ENCODE results near the gene ATOH8.
A peak's percentile ranks its signal among the peaks of the same experiment; 100 is the strongest.
"Not testable (repeated sequence)": the region's sequence is repeated elsewhere in the genome, so short reads cannot be mapped to it uniquely, and the experiment has no call there.

Gene ATOH8

DNA sequence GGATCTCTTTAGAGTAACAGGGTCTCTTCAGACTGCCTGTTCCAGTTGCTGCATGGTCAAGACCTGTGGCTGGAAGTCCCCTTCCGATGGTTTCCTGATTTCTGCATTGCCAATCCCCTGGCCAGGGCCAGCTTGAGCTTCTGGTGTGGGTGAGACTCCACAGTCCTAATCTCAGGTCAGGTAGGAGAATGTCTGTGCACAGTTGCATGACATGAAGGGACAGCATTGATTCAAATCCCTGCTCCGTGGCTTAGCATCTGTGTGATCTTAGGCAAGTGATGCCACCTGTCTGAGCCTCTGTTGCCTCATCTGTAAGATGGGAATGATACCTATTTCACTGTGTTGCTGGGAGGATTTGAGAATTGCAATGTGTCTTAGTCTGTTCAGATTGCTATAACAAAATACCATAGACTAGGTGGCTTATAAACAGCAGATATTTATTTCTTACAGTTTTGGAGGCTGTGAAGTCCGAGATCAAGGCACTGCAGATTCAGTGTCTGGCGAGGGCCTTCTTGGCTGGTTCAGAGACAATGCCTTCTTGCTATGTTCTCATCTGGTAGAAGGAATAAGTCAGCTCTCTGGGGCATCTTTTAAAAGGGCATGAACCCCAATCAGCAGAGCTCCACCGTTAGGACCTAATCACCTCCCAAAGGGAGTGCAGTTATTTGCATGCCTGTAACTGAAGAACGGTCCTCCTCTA lies 66.2 kb downstream of the ATOH8 start:
- no peak for DNase-seq (ENCODE audit: low spot score in 2 of 2)
- Mint-ChIP-seq H3K27me3 (peaks cover 34% of the 10 kb centered on the region), H3K27ac (ENCODE audit: low read depth) (no peak overlapping the region), H3K9me3 (no peaks in the 10 kb centered on the region), H3K4me1 (no peaks in the 10 kb centered on the region), H3K4me3 (no peak overlapping the region), H3K36me3 (ENCODE audit: insufficient read depth) (no peaks in the 10 kb centered on the region)
- ATAC-seq (replicated peaks; ENCODE audit: extremely low read depth, poor library complexity, severe bottlenecking) = no peak

DNA sequence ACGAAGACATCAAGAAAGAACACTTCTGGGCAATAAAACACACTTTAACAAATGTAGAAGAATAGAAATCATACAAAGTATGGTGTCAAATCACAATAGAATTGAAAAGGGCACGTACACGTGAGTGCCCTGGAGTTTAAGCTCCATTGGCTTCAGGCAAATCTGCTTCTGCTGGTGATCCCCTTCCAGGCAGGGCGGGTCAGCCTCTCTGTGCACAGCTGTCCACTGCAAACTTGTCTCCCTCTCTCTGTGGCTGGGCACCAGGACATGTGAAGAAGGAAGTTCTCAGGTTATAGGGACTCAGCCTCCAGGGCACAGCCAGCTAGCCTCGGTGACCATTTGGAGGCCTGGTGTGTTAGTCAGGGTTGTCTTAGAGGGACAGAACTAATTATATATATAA lies 69.0 kb downstream of the ATOH8 start:
- DNase-seq (ENCODE audit: low spot score in 2 of 2) (no peak), ATAC-seq (replicated peaks; ENCODE audit: extremely low read depth, poor library complexity, severe bottlenecking) (no peak)
- H3K9me3 Mint-ChIP-seq = no peaks in the 10 kb centered on the region
- no peak overlapping the region for H3K4me3 Mint-ChIP-seq
- H3K4me1 Mint-ChIP-seq = peaks cover 10% of the 10 kb centered on the region
- H3K36me3 Mint-ChIP-seq (ENCODE audit: insufficient read depth) = peaks cover 2% of the 10 kb centered on the region
- no peak overlapping the region for H3K27ac Mint-ChIP-seq (ENCODE audit: low read depth)
- H3K27me3 Mint-ChIP-seq = peaks cover 35% of the 10 kb centered on the region

- ATAC-seq (replicated peaks; ENCODE audit: extremely low read depth, poor library complexity, severe bottlenecking) (no peak), DNase-seq (ENCODE audit: low spot score in 2 of 2) (no peak)
- Mint-ChIP-seq H3K4me3 (no peak overlapping the region), H3K27me3 (peaks cover 30% of the 10 kb centered on the region), H3K4me1 (peaks cover 16% of the 10 kb centered on the region), H3K27ac (ENCODE audit: low read depth) (no peak overlapping the region), H3K9me3 (no peaks in the 10 kb centered on the region), H3K36me3 (ENCODE audit: insufficient read depth) (peaks cover 2% of the 10 kb centered on the region)
These were observed 70.2 kb downstream of the ATOH8 start for GRCh38 chr2:85823951-85824350.

- peak; percentile 96 for ATAC-seq (replicated peaks; ENCODE audit: extremely low read depth, poor library complexity, severe bottlenecking)
These were observed 73.4 kb downstream of the ATOH8 start for GRCh38 chr2:85826990-85827878.

DNA sequence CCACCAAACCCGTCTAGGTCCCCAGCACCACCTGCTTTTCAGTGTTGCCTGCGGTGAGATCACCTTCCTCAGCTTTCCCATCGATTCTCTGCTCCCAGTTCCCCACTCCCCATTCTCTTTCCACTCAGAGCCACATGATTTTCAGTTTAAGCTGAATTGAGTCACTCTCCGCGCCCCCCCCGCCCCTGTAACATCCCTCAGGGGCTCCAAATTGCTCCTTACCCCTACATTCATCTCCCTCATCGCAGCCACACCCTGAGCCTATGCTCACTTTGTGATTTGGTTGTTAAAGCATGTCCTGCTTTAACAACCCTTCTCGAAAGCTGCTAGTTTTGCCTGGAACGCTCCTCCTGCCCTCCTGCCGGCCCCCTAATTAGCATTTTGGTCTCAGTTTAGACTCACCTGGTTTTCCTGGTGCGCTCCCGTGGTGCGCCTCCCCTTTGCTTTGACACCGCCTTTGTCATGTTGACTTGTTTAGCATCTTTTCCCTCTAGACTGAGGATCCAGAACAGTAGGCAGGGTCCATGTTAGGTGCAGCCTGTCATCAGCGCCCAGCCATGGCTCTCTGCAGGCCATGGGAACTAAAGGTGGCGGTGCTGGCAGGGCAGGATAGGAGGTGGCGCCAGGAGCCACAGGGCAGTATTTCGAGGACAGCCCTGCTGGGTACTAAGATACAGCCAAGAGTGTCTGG lies 74.2 kb downstream of the ATOH8 start:
- no peak for ATAC-seq (replicated peaks; ENCODE audit: extremely low read depth, poor library complexity, severe bottlenecking)
- H3K36me3 Mint-ChIP-seq (ENCODE audit: insufficient read depth) = peaks cover 2% of the 10 kb centered on the region
- H3K27me3 Mint-ChIP-seq = peaks cover 8% of the 10 kb centered on the region
- no peak for DNase-seq (ENCODE audit: low spot score in 2 of 2)
- peak overlapping the region; percentile 8 for H3K4me3 Mint-ChIP-seq
- H3K4me1 Mint-ChIP-seq = peaks cover 16% of the 10 kb centered on the region
- no peaks in the 10 kb centered on the region for H3K9me3 Mint-ChIP-seq
- peak overlapping the region; percentile 69 for H3K27ac Mint-ChIP-seq (ENCODE audit: low read depth)

More at GRCh38 chr2:85826990-85827878, 73.4 kb downstream of the ATOH8 start:
- peaks cover 8% of the 10 kb centered on the region for H3K27me3 Mint-ChIP-seq
- H3K36me3 Mint-ChIP-seq (ENCODE audit: insufficient read depth) = peaks cover 2% of the 10 kb centered on the region
- H3K27ac Mint-ChIP-seq (ENCODE audit: low read depth) = peak overlapping the region; percentile 69
- H3K4me1 Mint-ChIP-seq = peaks cover 16% of the 10 kb centered on the region
- peak; percentile 73 to 79 for DNase-seq (ENCODE audit: low spot score in 2 of 2)
- H3K4me3 Mint-ChIP-seq = peak overlapping the region; percentile 8
- H3K9me3 Mint-ChIP-seq = no peaks in the 10 kb centered on the region

GRCh38 chr2:85828725-85829124 lies 74.9 kb downstream of the ATOH8 start:
- DNase-seq (ENCODE audit: low spot score in 2 of 2) (no peak), ATAC-seq (replicated peaks; ENCODE audit: extremely low read depth, poor library complexity, severe bottlenecking) (no peak)
- Mint-ChIP-seq H3K4me1 (peaks cover 21% of the 10 kb centered on the region), H3K27ac (ENCODE audit: low read depth) (no peak overlapping the region), H3K4me3 (no peak overlapping the region), H3K36me3 (ENCODE audit: insufficient read depth) (peaks cover 4% of the 10 kb centered on the region), H3K9me3 (no peaks in the 10 kb centered on the region), H3K27me3 (peaks cover 8% of the 10 kb centered on the region)

DNA sequence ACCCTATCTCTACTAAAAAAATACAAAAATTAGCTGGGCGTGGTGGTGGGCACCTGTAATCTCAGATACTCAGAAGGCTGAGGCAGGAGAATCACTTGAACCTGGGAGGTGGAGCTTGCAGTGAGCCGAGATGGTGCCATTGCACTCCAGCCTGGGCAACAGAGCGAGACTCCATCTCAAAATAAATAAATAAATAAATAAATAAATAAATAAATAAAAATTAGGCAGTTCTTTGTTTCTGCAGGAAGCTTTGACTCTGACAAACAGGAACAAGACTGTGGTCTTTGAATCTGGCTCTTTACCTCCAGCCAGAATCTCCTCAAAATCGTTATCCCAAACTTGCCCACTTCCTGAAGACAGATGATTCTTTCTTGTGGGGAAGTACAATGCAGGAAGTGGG lies 75.6 kb downstream of the ATOH8 start:
- not testable (repeated sequence) for H3K4me3 Mint-ChIP-seq; H3K27ac Mint-ChIP-seq (ENCODE audit: low read depth); H3K9me3 Mint-ChIP-seq; ATAC-seq (replicated peaks; ENCODE audit: extremely low read depth, poor library complexity, severe bottlenecking); H3K27me3 Mint-ChIP-seq; DNase-seq (ENCODE audit: low spot score in 2 of 2); H3K36me3 Mint-ChIP-seq (ENCODE audit: insufficient read depth)
- peaks cover 21% of the 10 kb centered on the region for H3K4me1 Mint-ChIP-seq

GRCh38 chr2:85830645-85831044 lies 76.9 kb downstream of the ATOH8 start:
- Mint-ChIP-seq H3K9me3 (no peaks in the 10 kb centered on the region), H3K36me3 (ENCODE audit: insufficient read depth) (peaks cover 4% of the 10 kb centered on the region), H3K4me3 (no peak overlapping the region), H3K27ac (ENCODE audit: low read depth) (no peak overlapping the region), H3K4me1 (peaks cover 21% of the 10 kb centered on the region), H3K27me3 (peaks cover 8% of the 10 kb centered on the region)
- DNase-seq (ENCODE audit: low spot score in 2 of 2) (peak in 1 of 2 donors; percentile 12), ATAC-seq (replicated peaks; ENCODE audit: extremely low read depth, poor library complexity, severe bottlenecking) (peak; percentile 35)

DNA sequence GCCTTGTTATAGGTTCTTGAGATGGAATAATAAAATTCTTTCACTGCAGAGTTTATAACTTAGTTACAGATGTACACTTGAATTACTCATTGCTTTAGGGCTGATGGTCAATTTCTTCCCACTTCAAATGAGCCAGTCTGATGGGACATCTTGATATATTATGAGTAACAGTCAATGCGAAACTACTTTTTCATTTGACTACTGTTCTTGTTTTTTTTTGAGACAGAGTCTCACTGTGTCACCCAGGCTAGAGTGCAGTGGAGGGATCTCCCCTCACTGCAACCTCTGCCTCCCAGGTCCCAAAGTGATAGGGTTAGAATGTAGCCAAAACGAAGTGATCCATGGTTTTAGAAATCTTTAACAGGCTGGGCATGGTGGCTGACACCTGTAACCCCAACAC lies 77.9 kb downstream of the ATOH8 start:
- Mint-ChIP-seq H3K36me3 (ENCODE audit: insufficient read depth) (peaks cover 2% of the 10 kb centered on the region), H3K27ac (ENCODE audit: low read depth) (no peak overlapping the region), H3K4me3 (no peak overlapping the region), H3K9me3 (no peaks in the 10 kb centered on the region), H3K4me1 (peaks cover 21% of the 10 kb centered on the region), H3K27me3 (peaks cover 7% of the 10 kb centered on the region)
- no peak for ATAC-seq (replicated peaks; ENCODE audit: extremely low read depth, poor library complexity, severe bottlenecking)
- no peak for DNase-seq (ENCODE audit: low spot score in 2 of 2)

DNA sequence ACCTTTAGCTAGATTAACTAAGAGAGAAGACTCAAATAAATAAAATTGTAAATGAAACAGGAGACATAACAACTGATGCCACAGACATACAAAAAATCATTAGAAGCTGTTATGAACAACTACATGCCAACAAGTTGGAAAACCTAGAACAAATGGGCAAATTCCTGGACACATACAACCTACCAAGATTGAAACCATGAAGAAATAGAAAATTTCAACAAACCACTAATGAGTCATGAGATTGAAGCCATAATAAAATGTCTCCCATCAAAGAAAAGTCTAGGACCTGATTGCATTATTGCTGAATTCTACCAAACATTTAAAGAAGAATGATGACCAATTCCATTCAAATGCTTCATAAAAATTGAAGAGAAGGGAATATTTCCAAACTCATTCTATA lies 80.7 kb downstream of the ATOH8 start:
- Mint-ChIP-seq H3K4me1 (peaks cover 9% of the 10 kb centered on the region), H3K36me3 (ENCODE audit: insufficient read depth) (peaks cover 8% of the 10 kb centered on the region), H3K4me3 (no peak overlapping the region), H3K27me3 (no peaks in the 10 kb centered on the region), H3K27ac (ENCODE audit: low read depth) (no peak overlapping the region), H3K9me3 (no peaks in the 10 kb centered on the region)
- DNase-seq (ENCODE audit: low spot score in 2 of 2) (no peak), ATAC-seq (replicated peaks; ENCODE audit: extremely low read depth, poor library complexity, severe bottlenecking) (no peak)
